ENCODE data around the gene PLCB3.

PLCB3 gene

DNA sequence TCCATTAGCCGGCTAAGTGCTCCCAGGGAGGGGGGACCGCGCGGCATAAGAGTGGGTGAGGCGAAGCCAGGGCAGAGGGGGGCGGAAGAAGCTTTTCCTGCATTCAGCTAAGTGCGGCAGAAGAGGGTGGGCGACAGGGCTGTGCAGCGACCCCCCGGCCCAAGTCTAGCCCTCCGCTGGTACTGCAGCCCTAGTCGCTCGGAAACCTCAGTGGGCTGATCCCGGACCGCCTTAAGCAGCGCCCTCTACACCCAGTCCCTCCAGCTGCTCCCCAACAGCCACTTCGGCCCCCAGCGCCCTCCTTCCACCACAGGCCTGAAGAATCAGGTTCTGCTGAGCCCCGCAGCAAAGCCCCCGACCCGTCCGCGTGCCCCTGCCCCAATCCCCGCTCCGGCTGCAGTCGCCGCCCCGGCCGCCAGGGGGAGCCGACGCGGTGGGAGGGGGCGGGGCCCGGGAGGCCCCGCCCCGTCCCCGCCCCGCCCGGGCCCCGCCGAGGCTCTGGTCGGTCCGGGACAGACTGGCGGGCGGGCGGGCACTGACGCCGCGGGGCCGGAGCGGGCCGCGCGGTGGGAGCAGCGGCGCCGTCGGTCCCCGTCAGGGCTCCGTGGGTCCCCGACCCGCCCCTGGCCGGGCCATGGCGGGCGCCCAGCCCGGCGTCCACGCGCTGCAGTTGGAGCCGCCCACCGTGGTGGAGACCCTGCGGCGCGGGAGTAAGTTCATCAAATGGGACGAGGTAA is at the start of gene PLCB3:
PLCB3 (plus strand) TSS at position 515 of the 737 bp plus-strand sequence; CDS start at position 635, 120 bp downstream.
- no peak for DNase-seq

DNA sequence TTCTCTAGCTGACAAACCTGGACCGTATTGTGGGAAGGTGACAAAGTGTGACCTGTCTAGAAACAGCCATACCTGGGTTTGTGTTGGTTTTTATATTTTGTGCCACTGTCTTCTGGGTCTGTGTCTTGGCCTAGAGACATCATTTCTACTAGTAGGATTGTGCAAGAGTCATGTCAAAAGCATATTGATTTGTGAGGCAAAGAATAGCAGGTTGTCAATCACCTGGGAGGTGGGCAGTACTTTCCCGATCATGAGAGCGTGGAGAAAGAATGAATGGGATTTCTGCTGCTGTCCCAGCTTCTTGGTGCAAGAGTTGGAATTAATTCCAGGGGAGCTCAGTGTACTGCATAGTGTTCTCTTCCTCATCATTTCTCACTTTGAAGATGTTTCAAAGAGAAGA is 49.8 kb upstream of the PLCB3 start:
- DNase-seq: no peak

DNA sequence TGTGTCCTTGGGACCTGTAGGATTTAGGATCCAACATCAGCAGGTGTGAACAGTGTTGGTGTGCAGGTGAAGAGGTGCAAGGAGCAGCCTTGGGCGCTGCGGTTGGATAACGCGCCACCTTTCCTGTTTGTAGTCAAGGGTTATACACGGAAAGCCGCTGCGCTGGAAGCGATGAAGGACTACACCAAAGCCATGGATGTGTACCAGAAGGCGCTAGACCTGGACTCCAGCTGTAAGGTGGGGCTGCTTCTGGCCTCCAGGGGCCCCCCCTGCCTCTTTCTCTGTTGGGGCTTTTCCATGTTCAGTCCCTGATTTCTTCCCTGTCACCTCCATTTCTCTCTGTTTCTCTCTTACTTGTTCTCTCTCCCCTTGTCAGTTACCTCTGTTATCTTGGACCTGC is 48.3 kb upstream of the PLCB3 start:
- DNase-seq: no peak

DNA sequence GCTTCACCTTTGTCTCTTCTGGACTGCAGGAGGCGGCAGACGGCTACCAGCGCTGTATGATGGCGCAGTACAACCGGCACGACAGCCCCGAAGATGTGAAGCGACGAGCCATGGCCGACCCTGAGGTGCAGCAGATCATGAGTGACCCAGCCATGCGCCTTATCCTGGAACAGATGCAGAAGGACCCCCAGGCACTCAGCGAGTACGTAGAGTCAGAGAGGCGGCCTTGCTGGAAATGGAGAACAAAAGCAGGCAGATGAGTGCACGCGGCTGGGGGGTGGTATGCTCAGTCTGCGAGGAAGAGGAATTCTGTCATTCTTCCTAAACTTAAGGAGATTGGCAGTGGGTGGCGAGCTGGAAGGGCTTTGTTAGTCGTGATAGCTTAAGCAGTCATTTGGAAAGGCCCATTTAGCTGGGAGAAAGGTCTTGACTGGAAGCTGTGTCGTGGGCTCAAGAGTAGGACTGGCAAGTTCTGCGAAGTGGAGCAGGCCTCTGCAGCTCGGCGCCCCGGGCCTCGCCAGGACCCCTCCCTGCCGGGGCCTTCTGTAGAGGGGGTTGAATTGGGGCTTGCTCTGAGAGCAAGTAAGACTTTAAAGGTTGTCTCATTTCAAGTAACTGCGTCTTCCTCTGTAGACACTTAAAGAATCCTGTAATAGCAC is 47.8 kb upstream of the PLCB3 start:
- DNase-seq: no peak

DNA sequence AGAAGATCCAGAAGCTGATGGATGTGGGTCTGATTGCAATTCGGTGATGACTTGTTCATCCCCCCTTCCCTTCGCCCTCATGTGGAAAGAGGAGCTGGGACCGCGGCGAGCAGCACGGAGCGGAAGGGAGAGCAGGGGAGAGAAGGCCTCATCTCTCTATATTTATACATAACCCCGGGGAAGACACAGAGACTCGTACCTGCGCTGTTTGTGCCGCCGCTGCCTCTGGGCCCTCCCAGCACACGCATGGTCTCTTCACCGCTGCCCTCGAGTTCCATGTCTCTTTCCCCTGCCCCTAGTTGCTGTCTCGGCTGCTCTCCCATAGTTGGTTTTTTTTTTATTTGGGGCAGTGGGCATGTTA is 47.3 kb upstream of the PLCB3 start:
- DNase-seq: no peak

DNA sequence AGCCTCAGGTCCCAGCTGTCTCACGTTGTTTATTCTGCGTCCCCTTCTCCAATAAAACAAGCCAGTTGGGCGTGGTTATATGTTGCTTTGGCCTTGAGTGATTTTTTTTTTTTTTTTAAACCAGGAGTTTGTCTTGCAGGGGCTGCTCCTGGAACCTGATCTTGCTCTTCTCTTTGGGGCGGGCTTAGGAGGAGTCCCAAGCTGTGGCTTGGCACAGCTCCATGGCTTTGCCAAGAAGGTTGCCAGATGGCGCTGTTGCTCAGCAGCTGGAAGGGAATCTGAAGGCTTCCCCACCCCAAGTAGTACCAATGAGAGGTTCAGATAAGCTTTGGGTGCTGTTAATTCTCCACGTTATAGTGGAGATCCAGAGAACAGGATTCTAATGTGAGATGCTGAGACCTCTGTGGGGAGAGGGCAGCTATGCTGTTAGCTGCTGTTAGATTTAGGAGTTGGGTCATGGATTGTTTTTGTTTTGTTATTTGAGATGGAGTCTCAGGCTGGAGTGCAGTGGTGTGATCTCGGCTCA is 46.8 kb upstream of the PLCB3 start:
- DNase-seq: peak; percentile 93

DNA sequence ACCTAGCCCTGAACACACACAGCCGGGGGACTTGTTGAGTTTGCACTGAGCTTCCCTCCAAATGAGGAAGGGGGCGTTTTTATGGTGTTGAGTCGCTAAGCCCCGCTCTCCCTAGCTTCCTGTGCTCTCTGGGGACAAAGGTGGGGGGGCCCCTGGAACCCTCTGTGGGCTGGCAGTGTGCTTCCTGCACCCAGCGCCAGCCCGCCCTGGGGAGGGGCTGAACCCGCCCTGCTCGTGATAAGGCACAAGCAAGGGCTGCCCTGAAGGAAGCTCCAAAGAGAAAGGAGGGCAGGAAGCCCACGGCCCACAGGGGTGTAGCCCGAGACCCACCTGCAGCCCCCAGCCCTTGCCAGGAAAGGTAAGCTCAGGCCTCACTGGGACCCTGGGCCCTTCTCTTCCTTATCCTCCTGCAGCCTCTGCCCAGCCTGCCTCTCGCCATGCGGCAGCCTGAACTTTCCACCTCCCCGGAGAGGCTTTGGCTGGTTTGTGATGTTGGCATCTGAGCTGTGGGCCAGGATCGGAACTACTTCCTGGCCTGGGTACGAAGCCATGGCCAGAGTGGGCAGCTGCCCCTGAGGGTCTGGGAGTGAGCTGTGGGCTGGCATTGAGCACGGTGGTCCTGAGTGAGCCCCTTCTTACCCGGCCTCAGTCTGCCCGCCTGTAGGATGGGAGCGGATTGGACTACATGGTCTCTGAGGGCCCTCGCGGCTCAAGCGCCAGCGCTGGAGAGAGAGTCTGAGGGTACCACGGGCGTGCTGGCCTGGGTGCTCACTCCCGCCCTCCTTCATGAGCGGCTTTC is 44.7 kb upstream of the PLCB3 start, which contains the start of gene FERMT3:
FERMT3 (plus strand) TSS at position 265 of the 799 bp plus-strand sequence. CDS start 644 bp downstream, outside the sequence.
- DNase-seq: no peak

DNA sequence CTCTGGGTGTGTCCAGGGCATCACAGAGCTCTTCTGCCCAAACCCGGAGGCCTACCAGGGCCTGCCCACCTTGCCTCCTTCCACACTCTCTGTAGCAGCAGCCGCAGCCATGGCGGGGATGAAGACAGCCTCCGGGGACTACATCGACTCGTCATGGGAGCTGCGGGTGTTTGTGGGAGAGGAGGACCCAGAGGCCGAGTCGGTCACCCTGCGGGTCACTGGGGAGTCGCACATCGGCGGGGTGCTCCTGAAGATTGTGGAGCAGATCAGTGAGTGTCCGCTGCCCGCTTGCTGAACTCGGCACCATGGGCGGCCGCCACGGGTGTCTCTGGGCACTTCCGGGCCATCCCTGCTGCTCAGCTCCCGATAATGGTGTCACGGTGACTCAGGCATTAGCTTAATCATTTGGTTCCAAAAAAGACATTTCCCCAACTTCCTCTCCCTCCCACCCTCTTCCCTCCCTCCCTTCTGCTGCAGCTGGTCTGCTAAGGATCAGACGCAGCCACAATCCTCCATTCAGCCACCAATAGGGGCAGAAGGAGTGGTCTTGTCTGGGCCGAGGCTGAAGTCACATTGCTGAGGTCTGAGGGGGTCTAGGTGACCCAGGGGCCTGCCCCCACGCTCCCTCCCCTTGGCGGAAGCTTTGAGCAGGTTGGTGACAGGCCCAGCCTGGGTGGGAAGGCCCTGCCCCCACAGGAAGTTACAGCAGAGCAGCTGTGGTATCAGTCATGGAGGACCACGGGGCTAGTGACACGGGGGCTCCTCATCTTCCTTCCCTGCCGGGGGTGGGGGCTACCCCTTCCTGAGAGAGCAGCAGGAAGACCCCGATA is 43.9 kb upstream of the PLCB3 start:
- DNase-seq: no peak

DNA sequence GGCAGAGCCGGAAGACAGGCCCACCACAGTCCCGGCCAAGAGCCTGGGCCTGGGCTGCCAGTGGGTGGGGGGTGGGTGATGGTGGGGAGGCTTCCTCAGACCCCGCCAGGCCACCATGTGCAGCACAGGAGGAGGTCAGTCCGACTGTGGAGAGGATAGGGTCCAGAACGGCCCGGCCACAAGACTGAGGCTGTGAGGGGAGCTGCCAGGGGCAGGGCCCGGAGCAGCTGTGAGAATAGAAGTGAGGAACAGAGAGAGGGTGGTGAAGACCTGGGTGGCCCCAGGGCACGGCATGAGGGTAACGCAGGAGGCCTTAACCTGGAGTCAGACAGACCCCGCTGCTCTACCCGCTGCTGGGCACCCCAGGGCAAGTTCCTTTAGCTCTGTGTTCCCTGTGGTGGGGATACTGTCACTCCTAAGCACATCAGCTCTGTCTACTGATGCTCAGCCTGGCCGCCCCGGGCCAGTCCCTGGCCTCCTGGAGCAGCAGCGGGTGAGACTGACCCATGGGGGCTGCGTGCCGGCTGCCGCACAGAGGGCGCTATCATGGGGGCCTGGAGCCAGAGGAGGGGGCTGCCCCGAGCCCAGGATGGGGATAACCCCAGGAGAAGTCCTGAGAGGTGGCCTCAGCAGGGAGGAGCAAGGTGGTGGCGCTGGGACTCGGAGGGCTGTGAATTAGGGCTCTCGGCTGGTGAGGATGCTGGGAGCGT is 43.1 kb upstream of the PLCB3 start:
- no peak for DNase-seq

DNA sequence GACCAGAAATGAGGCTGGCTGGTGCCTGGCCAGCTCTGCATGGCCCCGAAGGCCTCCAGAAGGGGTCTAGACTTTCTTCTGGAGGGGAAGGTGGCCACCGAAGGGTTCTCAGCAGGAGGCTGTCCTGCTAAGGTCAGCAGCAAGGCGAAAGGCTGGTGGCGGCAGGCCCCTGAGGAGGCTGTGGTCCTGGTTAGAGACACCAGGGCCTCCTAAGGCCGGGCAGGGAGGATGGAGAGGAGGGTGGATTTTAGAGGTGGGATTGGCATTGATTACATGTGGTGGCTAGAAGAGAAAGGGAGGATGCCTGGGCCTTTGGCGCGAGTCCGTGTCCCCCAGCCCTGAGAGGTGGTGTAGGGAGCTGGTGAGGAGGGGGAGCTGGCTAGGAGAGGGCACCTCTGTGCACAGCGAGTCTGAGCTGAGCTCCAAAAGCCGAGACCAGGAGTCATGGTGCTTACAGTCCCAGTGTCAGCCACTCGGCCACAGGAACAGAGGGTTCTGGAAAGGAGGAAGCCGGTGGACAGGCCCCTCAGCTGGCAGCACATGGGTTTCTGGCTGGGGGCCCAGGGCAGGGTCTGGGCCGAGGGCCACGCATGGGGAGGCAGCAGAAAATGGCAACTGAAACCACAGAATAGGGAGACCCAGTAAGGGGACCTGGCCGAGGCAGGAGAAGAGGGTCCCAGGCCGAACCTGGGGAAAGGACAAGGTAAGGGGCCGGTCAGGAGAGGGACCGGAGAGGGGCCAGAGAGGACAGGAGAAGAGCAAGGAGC is 42.4 kb upstream of the PLCB3 start:
- DNase-seq: no peak

DNA sequence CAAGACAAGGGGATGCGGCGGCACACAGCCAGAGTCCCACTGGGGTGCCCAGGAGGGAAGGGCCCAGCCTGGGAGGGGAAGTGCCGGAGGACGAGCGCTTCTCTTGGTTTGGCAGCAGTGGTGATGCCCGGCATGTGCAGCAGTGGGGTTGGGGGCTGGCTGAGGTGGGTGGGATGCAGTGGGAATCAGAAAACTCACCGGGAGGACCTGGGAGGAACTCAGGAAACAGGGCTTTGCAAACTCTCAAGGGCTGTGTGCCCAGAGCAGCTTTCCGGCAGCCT is 41.8 kb upstream of the PLCB3 start:
- DNase-seq: no peak

DNA sequence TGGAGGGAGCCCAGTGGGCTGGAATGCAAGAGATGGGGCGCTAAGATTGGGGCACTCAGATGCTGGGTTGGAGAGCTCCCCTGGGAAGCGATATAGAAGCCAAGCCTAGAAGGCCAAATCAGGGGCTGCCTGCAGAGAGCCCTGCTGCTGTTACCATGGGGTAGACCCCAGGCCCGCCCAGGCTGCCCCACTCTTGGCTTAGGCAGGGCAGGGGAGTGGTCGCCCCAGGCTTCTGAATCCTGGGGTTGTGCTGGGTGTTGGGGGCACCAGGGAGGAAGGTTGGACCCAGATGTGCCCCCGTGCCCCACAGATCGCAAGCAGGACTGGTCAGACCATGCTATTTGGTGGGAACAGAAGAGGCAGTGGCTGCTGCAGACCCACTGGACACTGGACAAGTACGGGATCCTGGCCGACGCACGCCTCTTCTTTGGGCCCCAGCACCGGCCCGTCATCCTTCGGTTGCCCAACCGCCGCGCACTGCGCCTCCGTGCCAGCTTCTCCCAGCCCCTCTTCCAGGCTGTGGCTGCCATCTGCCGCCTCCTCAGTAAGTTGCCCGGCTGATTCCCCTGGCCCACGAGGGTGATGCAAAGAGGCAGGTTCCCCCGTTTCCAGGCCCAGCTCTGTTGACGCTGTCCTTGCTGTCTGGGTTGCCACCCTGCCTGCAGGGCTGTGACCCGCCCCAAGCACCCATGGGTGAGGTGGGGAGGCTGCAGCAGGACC is 40.9 kb upstream of the PLCB3 start:
- DNase-seq: no peak

DNA sequence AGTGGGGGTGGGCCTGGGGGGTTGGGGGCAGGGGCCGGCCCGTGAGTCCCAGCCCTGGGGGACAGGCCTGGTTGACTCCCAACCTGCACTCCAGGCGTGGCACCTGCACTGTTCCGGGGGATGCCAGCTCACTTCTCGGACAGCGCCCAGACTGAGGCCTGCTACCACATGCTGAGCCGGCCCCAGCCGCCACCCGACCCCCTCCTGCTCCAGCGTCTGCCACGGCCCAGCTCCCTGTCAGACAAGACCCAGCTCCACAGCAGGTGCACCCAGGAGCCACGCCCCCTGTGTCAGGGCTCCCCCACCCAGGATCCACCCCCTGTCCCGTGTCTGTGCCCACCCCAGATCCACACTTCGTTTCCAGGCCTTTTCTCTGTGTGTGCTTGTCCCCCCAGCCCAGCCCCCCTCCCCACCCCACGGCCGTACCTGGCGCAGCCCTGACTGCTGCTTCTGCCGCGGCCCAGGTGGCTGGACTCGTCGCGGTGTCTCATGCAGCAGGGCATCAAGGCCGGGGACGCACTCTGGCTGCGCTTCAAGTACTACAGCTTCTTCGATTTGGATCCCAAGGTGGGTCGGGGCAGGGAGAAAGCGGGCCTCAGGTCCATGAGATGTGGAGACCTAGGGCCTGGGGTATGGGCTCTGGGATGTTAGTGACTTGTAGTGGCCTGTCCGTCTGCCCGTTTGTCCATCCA is 40.0 kb upstream of the PLCB3 start:
- no peak for DNase-seq

DNA sequence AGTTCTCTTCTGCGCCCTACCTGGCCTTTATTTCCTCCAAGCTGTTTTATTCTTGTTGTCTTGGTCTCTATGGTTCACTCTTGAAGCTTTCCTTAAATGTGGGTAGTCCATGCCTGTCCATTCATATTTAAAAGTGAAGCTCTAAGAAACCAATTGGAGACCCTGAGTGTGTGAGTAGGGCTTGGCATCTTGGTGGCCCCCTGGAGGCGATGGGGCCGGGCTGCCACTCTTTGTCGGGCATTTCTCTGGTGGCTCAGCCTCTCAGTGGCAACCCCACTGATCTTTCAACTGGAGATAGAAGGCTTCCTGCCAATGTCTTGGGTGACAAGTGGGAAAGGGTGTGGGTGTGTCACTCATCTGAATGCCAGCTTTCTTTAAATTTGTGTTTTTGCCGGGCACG is 34.5 kb upstream of the PLCB3 start:
- DNase-seq: no peak

DNA sequence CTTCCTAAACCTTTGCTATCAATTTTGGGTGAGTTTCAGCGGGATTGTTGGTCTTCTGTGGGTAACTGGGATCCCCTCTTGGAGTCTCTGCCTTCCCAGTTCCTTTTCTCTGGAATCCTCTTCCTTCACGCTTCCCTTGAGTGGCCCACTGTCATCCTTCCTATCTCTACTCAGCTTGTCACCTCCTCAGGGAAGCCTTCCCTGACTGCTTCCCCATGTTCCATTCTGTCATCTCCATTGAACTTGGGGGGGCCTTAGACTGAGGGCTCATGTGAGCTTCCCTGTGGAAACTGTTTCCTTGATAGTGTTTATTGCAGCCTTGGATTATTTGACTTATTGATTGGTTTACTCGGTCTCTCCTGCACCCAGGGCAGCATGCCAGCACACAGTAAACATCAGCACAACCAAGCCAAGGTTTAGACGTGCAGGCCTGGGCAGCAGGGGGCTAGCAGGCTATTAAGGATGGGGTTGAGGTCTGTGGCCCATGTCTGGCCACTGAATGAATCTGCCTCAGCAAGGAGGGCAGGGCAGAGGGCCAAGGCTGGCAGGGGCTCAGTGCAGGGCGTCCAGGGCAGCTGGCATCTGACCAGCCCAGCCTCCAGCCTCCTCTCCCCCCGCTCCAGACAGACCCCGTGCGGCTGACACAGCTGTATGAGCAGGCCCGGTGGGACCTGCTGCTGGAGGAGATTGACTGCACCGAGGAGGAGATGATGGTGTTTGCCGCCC is 32.5 kb upstream of the PLCB3 start:
- no peak for DNase-seq

DNA sequence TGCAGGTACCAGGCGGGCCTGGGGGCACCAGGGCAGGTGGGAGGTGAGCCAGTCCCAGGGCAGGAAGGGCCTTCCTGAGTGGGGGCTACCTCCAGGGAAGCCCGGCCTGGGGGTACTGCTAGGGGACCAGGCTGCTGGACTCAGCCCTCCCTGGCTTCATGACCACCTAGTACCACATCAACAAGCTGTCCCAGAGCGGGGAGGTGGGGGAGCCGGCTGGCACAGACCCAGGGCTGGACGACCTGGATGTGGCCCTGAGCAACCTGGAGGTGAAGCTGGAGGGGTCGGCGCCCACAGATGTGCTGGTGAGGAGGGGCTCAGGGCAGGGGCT is 32.0 kb upstream of the PLCB3 start:
- no peak for DNase-seq

DNA sequence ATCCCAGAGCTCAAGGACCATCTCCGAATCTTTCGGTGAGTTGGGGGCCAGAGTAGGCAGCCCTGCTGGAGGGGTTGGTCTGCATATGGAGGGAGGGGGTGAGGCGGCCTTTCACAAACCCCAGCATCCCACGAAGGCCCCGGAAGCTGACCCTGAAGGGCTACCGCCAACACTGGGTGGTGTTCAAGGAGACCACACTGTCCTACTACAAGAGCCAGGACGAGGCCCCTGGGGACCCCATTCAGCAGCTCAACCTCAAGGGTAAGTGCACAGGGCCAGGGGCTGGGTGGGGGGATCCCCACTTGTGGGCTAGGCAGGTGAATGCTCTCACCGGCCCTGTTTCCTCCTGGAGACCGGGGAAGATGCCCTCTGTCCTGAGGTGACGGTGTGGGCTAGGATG is 31.6 kb upstream of the PLCB3 start:
- no peak for DNase-seq

DNA sequence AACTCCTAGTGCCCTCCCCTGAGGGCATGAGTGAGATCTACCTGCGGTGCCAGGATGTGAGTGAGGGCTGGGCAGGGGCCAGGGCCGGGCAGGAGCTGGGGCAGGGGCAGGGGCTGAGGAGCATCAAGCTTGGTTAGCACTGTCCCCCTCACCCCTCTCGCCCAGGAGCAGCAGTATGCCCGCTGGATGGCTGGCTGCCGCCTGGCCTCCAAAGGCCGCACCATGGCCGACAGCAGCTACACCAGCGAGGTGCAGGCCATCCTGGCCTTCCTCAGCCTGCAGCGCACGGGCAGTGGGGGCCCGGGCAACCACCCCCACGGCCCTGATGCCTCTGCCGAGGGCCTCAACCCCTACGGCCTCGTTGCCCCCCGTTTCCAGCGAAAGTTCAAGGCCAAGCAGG is 31.1 kb upstream of the PLCB3 start:
- DNase-seq: no peak

DNA sequence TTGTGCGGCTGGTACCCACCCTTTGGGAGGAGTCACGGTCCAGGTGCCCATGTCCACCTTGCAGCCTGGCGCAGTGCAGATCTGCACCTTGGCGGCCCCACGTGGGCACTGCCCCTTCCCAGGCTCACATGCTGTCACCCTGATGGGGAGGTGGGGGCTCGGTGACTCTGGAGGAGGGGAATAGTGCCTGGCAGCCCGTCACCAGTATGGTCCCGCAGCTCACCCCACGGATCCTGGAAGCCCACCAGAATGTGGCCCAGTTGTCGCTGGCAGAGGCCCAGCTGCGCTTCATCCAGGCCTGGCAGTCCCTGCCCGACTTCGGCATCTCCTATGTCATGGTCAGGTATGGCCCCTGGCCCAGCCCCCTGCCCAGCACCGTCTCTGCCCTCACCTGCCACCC is 30.5 kb upstream of the PLCB3 start:
- no peak for DNase-seq

DNA sequence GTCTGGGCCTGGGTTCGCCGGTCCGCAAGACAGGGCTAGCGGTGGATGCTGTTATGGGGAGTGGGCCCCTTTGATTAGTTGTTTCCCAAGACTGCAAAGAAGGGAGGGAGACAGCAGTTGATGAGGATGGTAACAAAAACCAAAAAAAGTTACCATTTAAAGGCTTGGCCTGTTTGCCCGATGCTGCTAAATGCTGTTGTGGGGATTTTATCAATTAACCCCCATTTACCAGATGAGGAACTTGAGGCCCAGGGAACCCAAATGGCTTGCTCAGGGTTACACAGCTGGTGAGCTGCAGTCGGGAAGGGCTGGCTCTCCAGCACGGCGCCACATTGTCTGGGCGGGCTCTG is 28.7 kb upstream of the PLCB3 start:
- no peak for DNase-seq
